CD8-positive, alpha-beta memory T cell (primary cell): ENCODE data around the gene DNAJC5. TPM values are rescaled to one million over a fixed set of nuclear protein-coding genes. Genes with fewer than 3 reads are reported as not detected.
A peak's percentile ranks its signal among the peaks of the same experiment; 100 is the strongest.
"Not testable (repeated sequence)": the region's sequence is repeated elsewhere in the genome, so short reads cannot be mapped to it uniquely, and the experiment has no call there.

Experiments used
- CTCF ChIA-PET: fragments of 350-600 bp; sonication (Branson Sonifier 250); formaldehyde crosslinking; loops from one replicate; lab custom pipeline; 2021; ENCODE audit warnings: antibody characterized with exemption; lab: Charles Lee
- POLR2A ChIA-PET: fragments of 350-600 bp; sonication (Branson Sonifier 250); formaldehyde crosslinking; loops from one replicate; lab custom pipeline; 2021; ENCODE audit warnings: antibody characterized with exemption; lab: Charles Lee
- DNase-seq, 5 donors: peaks; one replicate each; pipeline versions ENCODE4 v3.0.0 to v3.0.0-alpha.2; 2020 to 2022; ENCODE audit warnings: mixed read lengths in 1 of 5
- H3K27ac ChIP-seq: one replicate; pipeline ENCODE4 v1.7.0; 2013; ENCODE audit warnings: low read depth, mild to moderate bottlenecking, low read length, moderate library complexity
- H3K27me3 ChIP-seq: 2 replicates; pipeline ENCODE4 v1.7.0; 2013; ENCODE audit warnings: low read length, mild to moderate bottlenecking; ENCODE audit not compliant: insufficient read depth, poor library complexity, severe bottlenecking
- H3K36me3 ChIP-seq: 2 replicates; pipeline ENCODE4 v1.7.0; 2013; ENCODE audit warnings: mild to moderate bottlenecking, low read length, moderate library complexity; ENCODE audit not compliant: insufficient read depth
- H3K4me1 ChIP-seq: 2 replicates; pipeline ENCODE4 v1.7.0; 2013; ENCODE audit warnings: mild to moderate bottlenecking, low read length, moderate library complexity; ENCODE audit not compliant: insufficient read depth
- H3K4me3 ChIP-seq: 2 replicates; pipeline ENCODE4 v1.7.0; 2013; ENCODE audit warnings: mild to moderate bottlenecking, low read length
- H3K9me3 ChIP-seq: 2 replicates; pipeline ENCODE4 v1.7.0; 2013; ENCODE audit warnings: mild to moderate bottlenecking, low read length
- H3K27ac Mint-ChIP-seq, 8 donors: one replicate each; pipeline ENCODE4 v1.8.0; 2020 to 2021; ENCODE audit warnings: mixed read lengths in 8 of 8, mild to moderate bottlenecking in 6 of 8, inconsistent platforms in 3 of 8, moderate library complexity in 3 of 8
- H3K27me3 Mint-ChIP-seq, 2 donors: one replicate each; pipeline ENCODE4 v1.8.0; 2020 to 2021; ENCODE audit warnings: mixed read lengths in 2 of 2, mild to moderate bottlenecking in 1 of 2, moderate library complexity in 1 of 2
- H3K36me3 Mint-ChIP-seq, 3 donors: one replicate each; pipeline ENCODE4 v1.8.0; 2020 to 2021; ENCODE audit warnings: mixed read lengths in 3 of 3, inconsistent platforms in 1 of 3, mild to moderate bottlenecking in 1 of 3
- H3K4me1 Mint-ChIP-seq, 3 donors: one replicate each; pipeline ENCODE4 v1.8.0; 2020 to 2021; ENCODE audit warnings: mixed read lengths in 3 of 3, inconsistent platforms in 1 of 3, mild to moderate bottlenecking in 1 of 3
- H3K4me3 Mint-ChIP-seq, 7 donors: one replicate each; pipeline ENCODE4 v1.8.0; 2020 to 2021; ENCODE audit warnings: mixed read lengths in 7 of 7, mild to moderate bottlenecking in 6 of 7, moderate library complexity in 4 of 7, inconsistent platforms in 2 of 7
- H3K9me3 Mint-ChIP-seq, 5 donors: one replicate each; pipeline ENCODE4 v1.8.0; 2020 to 2022; ENCODE audit warnings: mixed read lengths in 5 of 5, mild to moderate bottlenecking in 3 of 5, moderate library complexity in 2 of 5, inconsistent platforms in 1 of 5
- polyA plus RNA-seq: library from polyadenylated mRNA; unstranded; fragments of 300-500 nt; fragmentation: Illumina TruSeq; gene quantifications from one replicate; pipeline ENCODE4 v1.2.3, GENCODE V29; 2021
- total RNA-seq, 2 experiments: library from RNA; stranded (reverse); gene quantifications; one replicate each; pipeline ENCODE4 v1.2.3, GENCODE V29; 2021

Gene DNAJC5
- total and polyA plus RNA-seq, 3 experiments from 2014 or later, result 8.3 to 40.9 (median 38.9) TPM

DNA sequence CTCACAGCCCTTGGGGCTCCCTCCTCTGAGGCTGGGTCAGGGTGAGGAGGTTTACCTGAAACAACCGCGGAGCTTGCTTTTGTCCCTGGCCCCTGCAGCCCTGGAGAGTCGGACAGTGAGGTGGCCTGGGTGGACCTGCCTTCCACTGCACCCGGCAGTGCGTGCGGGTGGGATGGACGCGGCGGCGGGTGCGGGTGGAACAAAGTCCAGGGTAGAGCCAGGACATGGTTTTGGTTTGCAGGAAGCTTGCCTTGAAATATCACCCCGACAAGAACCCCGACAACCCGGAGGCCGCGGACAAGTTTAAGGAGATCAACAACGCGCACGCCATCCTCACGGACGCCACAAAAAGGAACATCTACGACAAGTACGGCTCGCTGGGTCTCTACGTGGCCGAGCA, 34.1 kb downstream of the DNAJC5 start:
- H3K4me3 Mint-ChIP-seq, result no peak overlapping the region
- no peaks in the 10 kb centered on the region for H3K9me3 ChIP-seq
- H3K36me3 ChIP-seq, result peaks cover 33% of the 10 kb centered on the region
- H3K9me3 Mint-ChIP-seq, result no peaks in the 10 kb centered on the region
- H3K4me3 ChIP-seq, result no peak overlapping the region
- H3K27ac Mint-ChIP-seq, result no peak overlapping the region
- DNase-seq, result no peak
- H3K4me1 Mint-ChIP-seq, result peaks cover 11 to 28% (median 27%) of the 10 kb centered on the region in 3 donors
- no peaks in the 10 kb centered on the region for H3K4me1 ChIP-seq
- H3K36me3 Mint-ChIP-seq, result peaks cover 0 to 82% (median 10%) of the 10 kb centered on the region in 3 donors
- no peak overlapping the region for H3K27ac ChIP-seq
- H3K27me3 ChIP-seq, result no peaks in the 10 kb centered on the region
- ChIA-PET CTCF (interaction anchor here (1.6 kb wide), 1 partner anchor 110 kb away, joined by 4 read pairs; no protein-coding TSS in a partner anchor), POLR2A (no interaction called here)
- no peaks in the 10 kb centered on the region for H3K27me3 Mint-ChIP-seq

DNA sequence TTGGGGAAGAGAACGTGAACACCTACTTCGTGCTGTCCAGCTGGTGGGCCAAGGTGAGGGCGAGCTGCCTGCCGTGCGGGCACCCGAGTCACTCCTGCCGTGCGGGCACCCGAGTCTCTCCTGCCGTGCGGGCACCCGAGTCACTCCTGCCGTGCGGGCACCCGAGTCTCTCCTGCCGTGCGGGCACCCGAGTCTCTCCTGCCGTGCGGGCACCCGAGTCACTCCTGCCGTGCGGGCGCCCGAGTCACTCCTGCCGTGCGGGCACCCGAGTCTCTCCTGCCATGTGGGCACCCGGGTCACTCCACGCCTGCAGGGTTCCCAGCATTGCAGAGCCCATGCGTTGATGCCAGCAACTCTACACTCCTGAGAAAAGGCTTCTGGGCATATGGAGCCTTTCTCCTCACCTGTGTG, 34.6 kb downstream of the DNAJC5 start:
- H3K36me3 Mint-ChIP-seq, result peaks cover 0 to 85% (median 10%) of the 10 kb centered on the region in 3 donors
- CTCF ChIA-PET, result not testable (repeated sequence)

DNA sequence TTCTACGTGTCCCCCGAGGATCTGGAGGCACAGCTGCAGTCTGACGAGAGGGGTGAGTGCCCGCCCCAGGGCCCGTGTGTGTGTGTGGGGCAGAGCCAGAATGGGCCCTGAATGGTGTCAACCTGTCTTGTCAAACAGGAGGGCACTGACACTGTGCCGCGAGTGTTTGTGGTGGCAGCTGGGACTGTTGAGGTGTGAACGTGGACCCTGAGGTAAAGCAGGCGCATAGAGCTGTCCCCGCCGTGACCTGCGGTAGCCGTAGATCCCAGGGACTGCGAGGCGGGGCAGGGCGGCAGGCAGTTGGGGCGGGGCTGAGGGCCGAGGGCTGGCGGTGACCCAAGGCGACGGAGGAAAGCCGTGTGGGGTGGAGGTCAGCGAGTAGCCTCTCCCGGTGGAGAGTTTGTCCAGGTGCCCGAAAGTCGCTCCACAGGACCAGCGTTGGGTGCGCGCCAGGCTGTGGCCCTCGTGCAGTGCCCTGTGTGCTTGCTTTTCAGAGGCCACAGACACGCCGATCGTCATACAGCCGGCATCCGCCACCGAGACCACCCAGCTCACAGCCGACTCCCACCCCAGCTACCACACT, 36.1 kb downstream of the DNAJC5 start:
- ChIA-PET POLR2A (no interaction called here), CTCF (no interaction called here)
- no peaks in the 10 kb centered on the region for H3K4me1 ChIP-seq
- no peaks in the 10 kb centered on the region for H3K27me3 ChIP-seq
- no peaks in the 10 kb centered on the region for H3K9me3 ChIP-seq
- peaks cover 0 to 90% (median 12%) of the 10 kb centered on the region in 3 donors for H3K36me3 Mint-ChIP-seq
- no peak overlapping the region for H3K27ac ChIP-seq
- no peak for DNase-seq
- H3K4me3 ChIP-seq, result no peak overlapping the region
- peaks cover 8 to 22% (median 17%) of the 10 kb centered on the region in 3 donors for H3K4me1 Mint-ChIP-seq
- no peaks in the 10 kb centered on the region for H3K27me3 Mint-ChIP-seq
- H3K36me3 ChIP-seq, result peaks cover 33% of the 10 kb centered on the region
- H3K27ac Mint-ChIP-seq, result peak overlapping the region in 1 of 8 donors; percentile 70
- no peaks in the 10 kb centered on the region for H3K9me3 Mint-ChIP-seq
- H3K4me3 Mint-ChIP-seq, result no peak overlapping the region

More for the DNA sequence above, 34.6 kb downstream of the DNAJC5 start:
- H3K9me3 Mint-ChIP-seq, DNase-seq, H3K4me3 Mint-ChIP-seq, H3K9me3 ChIP-seq, H3K27ac ChIP-seq, H3K27me3 ChIP-seq, H3K27me3 Mint-ChIP-seq, H3K4me1 ChIP-seq, H3K4me3 ChIP-seq: not testable (repeated sequence)
- peaks cover 33% of the 10 kb centered on the region for H3K36me3 ChIP-seq
- peak overlapping the region in 1 of 8 donors; percentile 13 for H3K27ac Mint-ChIP-seq
- H3K4me1 Mint-ChIP-seq, result peaks cover 10 to 28% (median 24%) of the 10 kb centered on the region in 3 donors
- POLR2A ChIA-PET, result interaction anchor here (0.7 kb wide), 1 partner anchor 11 kb away, joined by 3 read pairs; no protein-coding TSS in a partner anchor

DNA sequence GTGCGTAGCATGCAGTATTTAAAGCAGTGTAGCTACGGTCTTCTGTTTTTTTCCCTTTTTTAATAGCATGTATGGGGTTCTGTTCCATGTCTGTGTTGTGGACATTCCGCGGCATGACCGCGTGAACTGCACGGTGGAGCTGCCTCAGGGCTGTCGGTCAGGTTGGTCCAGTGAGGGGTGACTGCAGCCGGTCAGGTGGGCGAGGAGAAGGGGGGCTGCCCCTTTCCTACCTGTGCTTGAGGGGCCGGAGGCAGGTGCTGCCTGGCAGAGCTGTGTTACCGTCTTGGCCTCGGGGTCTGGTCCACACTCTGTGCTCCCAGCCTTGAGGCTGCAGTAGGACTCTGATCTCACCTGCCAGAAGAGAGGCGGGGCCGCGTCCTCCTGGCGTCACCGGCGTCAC, 36.8 kb downstream of the DNAJC5 start:
- no peak for DNase-seq
- CTCF ChIA-PET, result no interaction called here

DNA sequence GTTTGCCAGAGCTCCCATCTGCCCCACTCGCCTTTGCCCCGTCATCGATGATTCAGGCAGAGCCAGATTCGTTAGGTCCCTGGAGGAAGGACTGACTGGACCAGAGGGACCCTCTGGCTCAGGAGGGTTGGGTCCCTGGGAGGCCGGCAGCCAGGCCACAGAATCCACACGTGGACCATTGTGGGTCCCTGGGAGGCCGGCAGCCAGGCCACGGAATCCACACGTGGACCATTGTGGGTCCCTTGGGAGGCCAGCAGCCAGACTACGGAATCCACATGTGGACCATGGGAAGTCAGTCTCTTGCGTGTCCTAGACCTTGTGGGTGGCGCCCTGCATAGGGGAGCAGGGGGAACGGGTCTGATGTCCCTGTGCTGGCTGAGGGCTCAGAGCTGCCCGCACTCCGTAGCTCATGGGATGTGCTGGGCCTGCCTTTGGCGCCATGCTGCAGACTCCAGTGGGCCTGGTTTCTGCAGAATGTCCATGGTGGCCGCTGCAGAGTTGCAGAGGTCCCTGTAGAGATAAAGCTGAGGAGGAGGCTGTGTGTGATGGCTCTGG, 37.8 kb downstream of the DNAJC5 start:
- no peaks in the 10 kb centered on the region for H3K4me1 ChIP-seq
- H3K4me3 Mint-ChIP-seq, result no peak overlapping the region
- no peaks in the 10 kb centered on the region for H3K27me3 ChIP-seq
- POLR2A ChIA-PET, result no interaction called here
- no peak overlapping the region for H3K27ac Mint-ChIP-seq
- H3K9me3 Mint-ChIP-seq, result no peaks in the 10 kb centered on the region
- no peak overlapping the region for H3K4me3 ChIP-seq
- no peak overlapping the region for H3K27ac ChIP-seq
- no peaks in the 10 kb centered on the region for H3K27me3 Mint-ChIP-seq
- CTCF ChIA-PET, result no interaction called here
- H3K36me3 ChIP-seq, result peaks cover 33% of the 10 kb centered on the region
- peaks cover 4 to 8% (median 5%) of the 10 kb centered on the region in 3 donors for H3K4me1 Mint-ChIP-seq
- DNase-seq, result no peak
- peaks cover 0 to 80% (median 8%) of the 10 kb centered on the region in 3 donors for H3K36me3 Mint-ChIP-seq
- no peaks in the 10 kb centered on the region for H3K9me3 ChIP-seq

More for the DNA sequence above, 36.8 kb downstream of the DNAJC5 start:
- Mint-ChIP-seq H3K4me3 (no peak overlapping the region), H3K27ac (no peak overlapping the region), H3K27me3 (no peaks in the 10 kb centered on the region), H3K4me1 (peaks cover 6 to 15% (median 11%) of the 10 kb centered on the region in 3 donors), H3K9me3 (no peaks in the 10 kb centered on the region), H3K36me3 (peaks cover 0 to 86% (median 8%) of the 10 kb centered on the region in 3 donors)
- Histone ChIP-seq H3K27me3 (no peaks in the 10 kb centered on the region), H3K4me1 (no peaks in the 10 kb centered on the region), H3K36me3 (peaks cover 33% of the 10 kb centered on the region), H3K4me3 (no peak overlapping the region), H3K9me3 (no peaks in the 10 kb centered on the region), H3K27ac (no peak overlapping the region)
- POLR2A ChIA-PET, result no interaction called here

DNA sequence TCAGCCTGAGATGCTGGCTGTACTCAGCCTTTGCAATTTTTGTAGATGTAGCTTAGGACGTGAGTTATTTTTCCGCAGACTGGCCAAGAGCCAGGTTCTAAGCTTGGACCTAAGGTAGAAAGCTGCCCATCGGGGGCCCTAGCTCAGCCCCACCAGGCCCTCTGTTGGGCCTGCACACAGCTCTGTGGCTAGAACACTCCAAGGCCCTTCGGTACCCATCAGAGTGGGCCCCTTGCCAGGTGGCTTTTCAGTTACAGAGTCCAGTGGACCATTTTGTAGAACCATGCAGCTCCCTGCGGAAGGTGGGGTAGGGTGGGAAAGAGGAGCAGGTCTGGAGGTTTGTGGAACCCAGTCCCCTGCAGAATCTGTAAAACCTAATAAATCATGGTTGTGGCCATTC, 38.7 kb downstream of the DNAJC5 start:
- Mint-ChIP-seq H3K27ac (no peak overlapping the region), H3K4me3 (no peak overlapping the region), H3K27me3 (no peaks in the 10 kb centered on the region), H3K9me3 (no peaks in the 10 kb centered on the region), H3K36me3 (peaks cover 0 to 75% (median 8%) of the 10 kb centered on the region in 3 donors), H3K4me1 (peaks cover 1 to 8% (median 7%) of the 10 kb centered on the region in 3 donors)
- Histone ChIP-seq H3K4me1 (no peaks in the 10 kb centered on the region), H3K9me3 (no peaks in the 10 kb centered on the region), H3K27me3 (no peaks in the 10 kb centered on the region), H3K36me3 (peaks cover 25% of the 10 kb centered on the region), H3K27ac (no peak overlapping the region), H3K4me3 (no peak overlapping the region)
- peak in 1 of 5 donors; percentile 26 for DNase-seq
- CTCF ChIA-PET, result no interaction called here
- POLR2A ChIA-PET, result no interaction called here

DNA sequence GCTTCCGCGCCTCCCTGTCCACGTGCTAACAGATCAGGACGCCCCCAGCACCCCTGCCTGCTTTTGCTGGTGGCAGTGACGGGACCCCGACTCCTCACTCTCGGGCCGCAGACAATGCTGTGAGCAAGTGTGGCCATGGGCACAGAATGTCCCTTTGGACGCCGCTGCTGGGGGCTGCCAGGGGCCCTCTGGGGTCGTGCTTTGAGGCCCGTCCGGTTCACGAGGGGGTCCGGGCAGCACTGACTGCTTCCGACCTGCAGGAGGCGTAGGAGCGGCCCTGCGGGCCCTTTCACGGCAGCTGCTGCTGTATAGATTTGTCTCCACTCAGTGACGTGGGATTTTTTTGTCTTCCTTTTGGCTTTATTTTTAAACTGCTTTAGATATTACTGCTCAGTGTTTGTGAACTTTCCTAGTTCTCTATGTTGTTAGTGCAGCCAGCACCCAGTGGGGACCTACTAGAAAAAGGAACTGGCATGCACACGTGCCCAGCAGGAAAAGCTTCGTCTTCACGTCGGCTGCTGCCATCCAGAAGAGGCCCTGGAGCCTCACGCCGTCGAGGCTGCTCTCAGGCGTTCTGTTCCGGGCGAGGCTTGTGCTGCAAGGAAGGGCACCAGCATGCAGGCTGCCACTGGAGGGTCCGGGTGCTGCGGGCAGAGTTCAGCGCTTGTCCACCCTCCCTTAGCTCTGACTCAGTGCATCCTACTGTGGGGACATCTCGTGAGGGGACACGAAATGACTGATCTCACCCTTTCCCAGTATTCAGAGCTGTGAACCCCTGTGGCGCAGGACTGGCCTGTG, 39.5 kb downstream of the DNAJC5 start:
- H3K4me3 Mint-ChIP-seq, result no peak overlapping the region
- POLR2A ChIA-PET, result no interaction called here

DNA sequence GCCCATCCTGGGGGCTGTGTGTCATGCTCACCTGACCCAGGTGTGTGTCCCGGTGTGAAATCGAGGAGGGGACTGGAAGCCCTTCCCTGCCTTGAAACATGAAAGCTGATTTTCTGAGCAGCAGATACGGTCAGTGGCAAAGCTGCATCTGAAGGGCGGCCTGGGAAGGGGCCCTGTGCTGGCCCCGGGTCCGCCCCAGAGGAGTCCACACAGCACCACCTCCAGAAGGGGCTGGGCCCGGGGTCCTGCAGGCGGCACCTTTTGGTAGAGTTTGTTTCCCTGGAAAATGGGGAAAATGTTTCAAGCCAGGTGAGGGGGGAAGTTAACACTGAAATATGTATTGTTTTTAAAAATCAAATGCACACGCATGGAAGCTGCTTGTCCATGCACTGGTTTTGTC, 40.5 kb downstream of the DNAJC5 start:
- Histone ChIP-seq H3K27ac (no peak overlapping the region), H3K4me1 (no peaks in the 10 kb centered on the region), H3K27me3 (no peaks in the 10 kb centered on the region), H3K36me3 (peaks cover 25% of the 10 kb centered on the region), H3K4me3 (no peak overlapping the region), H3K9me3 (no peaks in the 10 kb centered on the region)
- ChIA-PET POLR2A (no interaction called here), CTCF (no interaction called here)
- peak overlapping the region in 1 of 8 donors; percentile 74 for H3K27ac Mint-ChIP-seq
- H3K9me3 Mint-ChIP-seq, result no peaks in the 10 kb centered on the region
- no peak overlapping the region for H3K4me3 Mint-ChIP-seq
- no peaks in the 10 kb centered on the region for H3K27me3 Mint-ChIP-seq
- peaks cover 1 to 8% (median 7%) of the 10 kb centered on the region in 3 donors for H3K4me1 Mint-ChIP-seq
- peaks cover 0 to 66% (median 4%) of the 10 kb centered on the region in 3 donors for H3K36me3 Mint-ChIP-seq
- DNase-seq, result peak in 1 of 5 donors; percentile 26

More for the DNA sequence above, 39.5 kb downstream of the DNAJC5 start:
- peak in 1 of 5 donors; percentile 40 for DNase-seq
- CTCF ChIA-PET, result no interaction called here
- Mint-ChIP-seq H3K36me3 (peaks cover 0 to 68% (median 7%) of the 10 kb centered on the region in 3 donors), H3K4me1 (peaks cover 1 to 8% (median 7%) of the 10 kb centered on the region in 3 donors), H3K27ac (peak overlapping the region in 3 of 8 donors; percentile 29 to 68 (median 67)), H3K9me3 (no peaks in the 10 kb centered on the region), H3K27me3 (no peaks in the 10 kb centered on the region)
- Histone ChIP-seq H3K36me3 (peaks cover 21% of the 10 kb centered on the region), H3K4me1 (no peaks in the 10 kb centered on the region), H3K9me3 (no peaks in the 10 kb centered on the region), H3K4me3 (no peak overlapping the region), H3K27ac (no peak overlapping the region), H3K27me3 (no peaks in the 10 kb centered on the region)
